ENCODE measurements around the gene CST4.

The CST4 gene

DNA sequence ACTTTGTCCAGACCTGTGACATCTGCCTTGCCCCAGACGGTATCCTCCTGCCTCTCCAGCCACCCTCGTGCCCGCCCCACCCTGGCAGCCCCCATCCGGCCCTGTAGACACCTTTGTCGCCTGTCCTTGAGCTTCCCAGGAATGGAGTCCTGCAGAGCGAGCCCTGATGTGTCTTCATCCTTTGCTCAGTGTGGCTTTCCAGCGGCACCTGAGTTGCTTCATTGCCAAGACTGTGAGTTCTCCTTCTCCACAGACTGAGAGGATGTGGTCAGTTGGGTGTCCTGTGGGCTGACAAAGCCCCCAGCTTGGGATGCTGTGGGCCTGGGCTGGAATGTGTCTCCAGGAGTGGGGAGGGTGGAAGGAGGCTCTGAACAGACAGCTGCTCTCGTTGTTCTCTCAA lies 1.7 kb upstream of the CST4 start:
- TF ChIP-seq SIN3A (IDR thresholded peaks at IDR 0.05; ENCODE audit: borderline replicate concordance, insufficient read depth, low read length), result no peak
- no peak for TF ChIP-seq TAF1 (IDR thresholded peaks at IDR 0.05; ENCODE audit: borderline replicate concordance, insufficient read depth, low read length)

- TF ChIP-seq SIN3A (IDR thresholded peaks at IDR 0.05; ENCODE audit: borderline replicate concordance, insufficient read depth, low read length) (no peak), TAF1 (IDR thresholded peaks at IDR 0.05; ENCODE audit: borderline replicate concordance, insufficient read depth, low read length) (no peak), FOXP2 (optimal IDR thresholded peaks at IDR 0.05; ENCODE audit: borderline replicate concordance, extremely low read depth, extremely low read length, insufficient read depth) (no peak), POLR2AphosphoS5 (IDR thresholded peaks at IDR 0.05; ENCODE audit: low read depth, low read length) (no peak)
- TF ChIP-seq, protein P1, sequence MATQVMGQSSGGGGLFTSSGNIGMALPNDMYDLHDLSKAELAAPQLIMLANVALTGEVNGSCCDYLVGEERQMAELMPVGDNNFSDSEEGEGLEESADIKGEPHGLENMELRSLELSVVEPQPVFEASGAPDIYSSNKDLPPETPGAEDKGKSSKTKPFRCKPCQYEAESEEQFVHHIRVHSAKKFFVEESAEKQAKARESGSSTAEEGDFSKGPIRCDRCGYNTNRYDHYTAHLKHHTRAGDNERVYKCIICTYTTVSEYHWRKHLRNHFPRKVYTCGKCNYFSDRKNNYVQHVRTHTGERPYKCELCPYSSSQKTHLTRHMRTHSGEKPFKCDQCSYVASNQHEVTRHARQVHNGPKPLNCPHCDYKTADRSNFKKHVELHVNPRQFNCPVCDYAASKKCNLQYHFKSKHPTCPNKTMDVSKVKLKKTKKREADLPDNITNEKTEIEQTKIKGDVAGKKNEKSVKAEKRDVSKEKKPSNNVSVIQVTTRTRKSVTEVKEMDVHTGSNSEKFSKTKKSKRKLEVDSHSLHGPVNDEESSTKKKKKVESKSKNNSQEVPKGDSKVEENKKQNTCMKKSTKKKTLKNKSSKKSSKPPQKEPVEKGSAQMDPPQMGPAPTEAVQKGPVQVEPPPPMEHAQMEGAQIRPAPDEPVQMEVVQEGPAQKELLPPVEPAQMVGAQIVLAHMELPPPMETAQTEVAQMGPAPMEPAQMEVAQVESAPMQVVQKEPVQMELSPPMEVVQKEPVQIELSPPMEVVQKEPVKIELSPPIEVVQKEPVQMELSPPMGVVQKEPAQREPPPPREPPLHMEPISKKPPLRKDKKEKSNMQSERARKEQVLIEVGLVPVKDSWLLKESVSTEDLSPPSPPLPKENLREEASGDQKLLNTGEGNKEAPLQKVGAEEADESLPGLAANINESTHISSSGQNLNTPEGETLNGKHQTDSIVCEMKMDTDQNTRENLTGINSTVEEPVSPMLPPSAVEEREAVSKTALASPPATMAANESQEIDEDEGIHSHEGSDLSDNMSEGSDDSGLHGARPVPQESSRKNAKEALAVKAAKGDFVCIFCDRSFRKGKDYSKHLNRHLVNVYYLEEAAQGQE (IDR thresholded peaks at IDR 0.05; ENCODE audit: insufficient read depth in 1 of 2, low read depth in 2 of 2, low read length in 2 of 2), result no peak
Measured at GRCh38 chr20:23689399-23689690, 507 bp upstream of the CST4 start.

GRCh38 chr20:23687986-23688385 lies 852 bp downstream of the CST4 start:
- TF ChIP-seq, protein P1 (IDR thresholded peaks at IDR 0.05; ENCODE audit: insufficient read depth in 1 of 2, low read depth in 2 of 2, low read length in 2 of 2), result no peak
- TF ChIP-seq POLR2AphosphoS5 (IDR thresholded peaks at IDR 0.05; ENCODE audit: low read depth, low read length) (no peak), FOXP2 (optimal IDR thresholded peaks at IDR 0.05; ENCODE audit: borderline replicate concordance, extremely low read depth, extremely low read length, insufficient read depth) (no peak), SIN3A (IDR thresholded peaks at IDR 0.05; ENCODE audit: borderline replicate concordance, insufficient read depth, low read length) (no peak), TAF1 (IDR thresholded peaks at IDR 0.05; ENCODE audit: borderline replicate concordance, insufficient read depth, low read length) (no peak)

DNA sequence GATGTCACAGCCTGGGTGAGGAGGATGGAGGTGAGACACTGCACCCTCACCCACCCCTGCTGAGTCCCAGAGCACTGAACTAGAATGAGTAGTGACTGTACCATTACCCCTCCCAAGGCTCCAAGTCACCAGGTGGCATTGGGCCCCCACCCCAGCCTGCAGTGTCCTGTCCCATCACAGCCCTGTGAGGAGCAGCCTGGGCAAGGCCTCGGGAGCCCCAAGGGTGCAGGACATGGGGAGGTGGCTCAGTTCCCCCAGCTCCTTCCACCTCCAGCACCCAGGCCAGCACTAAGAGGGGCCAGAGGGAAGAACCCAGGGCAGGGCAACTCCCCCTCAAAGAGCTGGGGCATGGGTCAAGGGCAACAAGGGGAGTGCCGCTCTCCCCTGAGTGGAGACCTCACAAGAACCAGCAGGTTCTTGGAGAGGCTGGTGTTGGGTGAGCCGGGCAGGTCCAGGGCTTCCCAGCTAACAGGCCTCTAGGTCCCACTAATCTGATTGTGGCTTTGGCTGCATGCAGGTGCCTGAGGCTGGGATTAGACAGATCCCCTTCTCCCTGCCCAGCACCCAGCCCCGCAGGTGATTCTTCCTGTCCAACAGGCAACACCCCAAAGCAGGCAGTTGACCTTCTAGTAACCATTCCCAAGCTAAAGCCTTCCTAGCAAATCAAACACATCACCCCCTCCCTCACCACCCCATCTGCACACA lies 2.6 kb downstream of the CST4 start:
- TF ChIP-seq, protein P1 (IDR thresholded peaks at IDR 0.05; ENCODE audit: insufficient read depth in 1 of 2, low read depth in 2 of 2, low read length in 2 of 2), result no peak
- TF ChIP-seq POLR2AphosphoS5 (IDR thresholded peaks at IDR 0.05; ENCODE audit: low read depth, low read length), result no peak
- TF ChIP-seq TAF1 (IDR thresholded peaks at IDR 0.05; ENCODE audit: borderline replicate concordance, insufficient read depth, low read length), result no peak

DNA sequence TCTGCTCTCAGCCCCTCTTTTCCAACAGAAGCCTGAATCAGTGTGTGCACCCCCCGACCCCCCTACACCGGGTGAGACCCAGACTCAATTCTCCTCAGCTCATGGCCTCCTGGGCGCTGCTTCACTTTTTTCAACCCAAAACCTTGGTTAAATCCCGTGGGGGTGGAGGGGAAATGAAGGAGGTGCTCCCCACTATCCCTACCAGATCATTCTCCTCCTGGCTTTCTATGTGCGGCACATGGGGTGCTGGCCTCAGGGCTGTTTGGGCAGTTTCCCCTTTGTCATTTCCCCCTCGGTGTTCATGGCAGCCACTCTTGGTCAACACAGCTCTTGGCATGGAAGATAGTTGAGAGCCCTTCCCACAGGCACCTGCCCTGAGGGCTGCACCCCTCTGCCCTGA lies 4.6 kb downstream of the CST4 start:
- no peak for TF ChIP-seq FOXP2 (optimal IDR thresholded peaks at IDR 0.05; ENCODE audit: borderline replicate concordance, extremely low read depth, extremely low read length, insufficient read depth)
- no peak for TF ChIP-seq TAF1 (IDR thresholded peaks at IDR 0.05; ENCODE audit: borderline replicate concordance, insufficient read depth, low read length)
- no peak for TF ChIP-seq POLR2AphosphoS5 (IDR thresholded peaks at IDR 0.05; ENCODE audit: low read depth, low read length)
- TF ChIP-seq SIN3A (IDR thresholded peaks at IDR 0.05; ENCODE audit: borderline replicate concordance, insufficient read depth, low read length), result no peak
- TF ChIP-seq, protein P1 (IDR thresholded peaks at IDR 0.05; ENCODE audit: insufficient read depth in 1 of 2, low read depth in 2 of 2, low read length in 2 of 2), result no peak

All from PFSK-1 (cell line).